Measurements from ENCODE around the gene MEI1. TPM values are rescaled to one million over a fixed set of nuclear protein-coding genes. Genes with fewer than 3 reads are reported as not detected.

The MEI1 gene
- total RNA-seq, 3 donors from 2014 or later (not counting 1 experiment from before 2014, with no cell fraction given) = 44.7 to 75.6 (median 50.3) TPM

DNA sequence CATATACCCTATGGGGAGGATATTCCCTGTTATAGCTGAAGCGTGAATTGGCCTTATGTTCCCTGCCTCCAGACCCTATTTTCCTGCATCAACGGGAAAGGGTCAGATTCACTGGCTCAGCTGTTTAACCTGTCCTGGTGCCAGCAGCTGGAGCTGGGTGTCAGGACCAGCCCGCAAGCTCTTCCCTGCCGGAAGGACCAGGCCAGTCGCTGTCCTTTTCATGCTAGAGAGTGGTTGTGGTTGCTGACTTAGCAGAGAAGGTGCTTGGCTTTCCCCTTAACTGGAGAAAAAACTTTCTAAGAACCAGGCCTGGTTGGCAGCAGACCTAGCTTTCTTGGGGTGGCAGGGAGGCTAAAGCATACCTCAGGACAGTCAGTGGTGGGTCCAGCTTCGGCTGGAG, 128.4 kb downstream of the MEI1 start:
- H3K4me1 ChIP-seq (ENCODE audit: control insufficient read depth, insufficient read depth, low read length) = peaks cover 7% of the 10 kb centered on the region
- no peaks in the 10 kb centered on the region for H3K36me3 Mint-ChIP-seq
- H3K27me3 ChIP-seq (ENCODE audit: control insufficient read depth, insufficient read depth, low read length) = no peaks in the 10 kb centered on the region
- ATAC-seq (no peak), DNase-seq (no peak)
- WGBS (ENCODE audit: insufficient coverage) = 93% methylated on average over 6 of the region's 6 CpGs
- no peaks in the 10 kb centered on the region for H3K27me3 Mint-ChIP-seq (ENCODE audit: low read depth in 2 of 2)
- H3K4me1 Mint-ChIP-seq = peaks cover 16 to 22% of the 10 kb centered on the region in 2 donors
- no peak overlapping the region for H3K4me3 ChIP-seq (ENCODE audit: low read length)
- TF ChIP-seq, protein P1, sequence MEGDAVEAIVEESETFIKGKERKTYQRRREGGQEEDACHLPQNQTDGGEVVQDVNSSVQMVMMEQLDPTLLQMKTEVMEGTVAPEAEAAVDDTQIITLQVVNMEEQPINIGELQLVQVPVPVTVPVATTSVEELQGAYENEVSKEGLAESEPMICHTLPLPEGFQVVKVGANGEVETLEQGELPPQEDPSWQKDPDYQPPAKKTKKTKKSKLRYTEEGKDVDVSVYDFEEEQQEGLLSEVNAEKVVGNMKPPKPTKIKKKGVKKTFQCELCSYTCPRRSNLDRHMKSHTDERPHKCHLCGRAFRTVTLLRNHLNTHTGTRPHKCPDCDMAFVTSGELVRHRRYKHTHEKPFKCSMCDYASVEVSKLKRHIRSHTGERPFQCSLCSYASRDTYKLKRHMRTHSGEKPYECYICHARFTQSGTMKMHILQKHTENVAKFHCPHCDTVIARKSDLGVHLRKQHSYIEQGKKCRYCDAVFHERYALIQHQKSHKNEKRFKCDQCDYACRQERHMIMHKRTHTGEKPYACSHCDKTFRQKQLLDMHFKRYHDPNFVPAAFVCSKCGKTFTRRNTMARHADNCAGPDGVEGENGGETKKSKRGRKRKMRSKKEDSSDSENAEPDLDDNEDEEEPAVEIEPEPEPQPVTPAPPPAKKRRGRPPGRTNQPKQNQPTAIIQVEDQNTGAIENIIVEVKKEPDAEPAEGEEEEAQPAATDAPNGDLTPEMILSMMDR (IDR thresholded peaks at IDR 0.05) = no peak
- no peaks in the 10 kb centered on the region for H3K9me3 ChIP-seq (ENCODE audit: control insufficient read depth, insufficient read depth, low read length)
- no peak overlapping the region for H3K4me3 Mint-ChIP-seq
- H3K27ac ChIP-seq (ENCODE audit: low read length) = no peak overlapping the region
- peak overlapping the region; percentile 99 for H3K27ac Mint-ChIP-seq
- H3K36me3 ChIP-seq (ENCODE audit: control insufficient read depth, insufficient read depth, low read length) = no peaks in the 10 kb centered on the region
- intact Hi-C loops (cut with micrococcal nuclease) = no loop called here
- no peaks in the 10 kb centered on the region for H3K9me3 Mint-ChIP-seq

DNA sequence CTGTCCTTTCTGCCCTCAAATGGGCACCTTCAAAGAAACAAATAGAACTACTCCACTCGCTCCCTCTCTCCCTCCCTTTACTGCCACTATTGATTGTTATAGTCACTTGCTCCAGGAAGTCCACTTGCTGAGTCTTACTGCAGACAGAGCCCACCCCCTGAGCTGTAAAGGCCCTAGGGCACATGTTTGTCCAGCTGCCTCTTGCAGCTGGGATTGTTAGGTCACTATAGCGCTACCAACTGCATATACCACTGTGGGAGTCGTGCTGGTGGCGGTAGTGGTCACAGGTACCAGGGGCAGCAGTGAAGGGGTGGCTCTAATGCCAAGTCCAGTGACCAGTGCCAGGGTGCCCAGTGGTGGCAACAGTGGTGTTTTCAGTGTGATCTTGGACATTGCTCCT, 129.2 kb downstream of the MEI1 start:
- intact Hi-C loops (cut with micrococcal nuclease) = no loop called here
- no peak overlapping the region for H3K4me3 Mint-ChIP-seq
- H3K4me3 ChIP-seq (ENCODE audit: low read length) = no peak overlapping the region

DNA sequence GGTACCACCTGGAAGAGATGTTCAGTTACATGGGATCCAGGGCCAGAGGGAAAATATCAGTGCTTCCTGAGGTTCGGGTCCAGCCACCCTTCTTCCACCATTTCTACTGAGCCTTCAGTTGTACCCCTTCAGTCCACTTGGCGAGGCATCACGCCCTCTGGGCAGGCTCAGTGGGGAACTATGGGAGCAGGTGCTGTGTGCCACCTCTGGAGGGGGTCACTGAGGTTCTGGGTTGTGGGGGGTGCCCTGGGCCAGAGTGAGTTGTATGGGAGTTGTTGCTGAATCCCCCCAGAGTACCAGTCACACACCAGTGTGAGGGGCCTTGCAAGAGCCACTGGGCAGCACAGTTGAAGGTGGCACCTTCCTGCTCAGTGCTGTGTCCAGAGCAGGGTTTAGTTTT, 130.9 kb downstream of the MEI1 start:
- intact Hi-C loops (cut with micrococcal nuclease) = no loop called here
- Histone ChIP-seq H3K36me3 (ENCODE audit: control insufficient read depth, insufficient read depth, low read length) (no peaks in the 10 kb centered on the region), H3K4me3 (ENCODE audit: low read length) (no peak overlapping the region), H3K27ac (ENCODE audit: low read length) (no peak overlapping the region), H3K4me1 (ENCODE audit: control insufficient read depth, insufficient read depth, low read length) (peaks cover 13% of the 10 kb centered on the region), H3K27me3 (ENCODE audit: control insufficient read depth, insufficient read depth, low read length) (no peaks in the 10 kb centered on the region), H3K9me3 (ENCODE audit: control insufficient read depth, insufficient read depth, low read length) (no peaks in the 10 kb centered on the region)
- ATAC-seq (no peak), DNase-seq (peak in 1 of 2 donors; percentile 52)
- Mint-ChIP-seq H3K27ac (peak overlapping the region; percentile 99), H3K27me3 (ENCODE audit: low read depth in 2 of 2) (no peaks in the 10 kb centered on the region), H3K9me3 (no peaks in the 10 kb centered on the region), H3K4me3 (peak overlapping the region; percentile 2), H3K36me3 (no peaks in the 10 kb centered on the region), H3K4me1 (peaks cover 24 to 29% of the 10 kb centered on the region in 2 donors)
- WGBS (ENCODE audit: insufficient coverage) = 98% methylated on average over 3 of the region's 3 CpGs
- TF ChIP-seq, protein P1 (IDR thresholded peaks at IDR 0.05) = no peak

More for the DNA sequence above, 129.2 kb downstream of the MEI1 start:
- H3K36me3 ChIP-seq (ENCODE audit: control insufficient read depth, insufficient read depth, low read length) = no peaks in the 10 kb centered on the region
- no peaks in the 10 kb centered on the region for H3K9me3 ChIP-seq (ENCODE audit: control insufficient read depth, insufficient read depth, low read length)
- Mint-ChIP-seq H3K27ac (peak overlapping the region; percentile 99), H3K9me3 (no peaks in the 10 kb centered on the region), H3K4me1 (peaks cover 13 to 20% of the 10 kb centered on the region in 2 donors), H3K27me3 (ENCODE audit: low read depth in 2 of 2) (no peaks in the 10 kb centered on the region), H3K36me3 (no peaks in the 10 kb centered on the region)
- DNase-seq = no peak
- no peaks in the 10 kb centered on the region for H3K27me3 ChIP-seq (ENCODE audit: control insufficient read depth, insufficient read depth, low read length)
- TF ChIP-seq, protein P1 (IDR thresholded peaks at IDR 0.05) = no peak
- no peak for ATAC-seq
- H3K4me1 ChIP-seq (ENCODE audit: control insufficient read depth, insufficient read depth, low read length) = peaks cover 7% of the 10 kb centered on the region
- WGBS (ENCODE audit: insufficient coverage) = 98% methylated on average over 4 of the region's 4 CpGs
- H3K27ac ChIP-seq (ENCODE audit: low read length) = no peak overlapping the region

DNA sequence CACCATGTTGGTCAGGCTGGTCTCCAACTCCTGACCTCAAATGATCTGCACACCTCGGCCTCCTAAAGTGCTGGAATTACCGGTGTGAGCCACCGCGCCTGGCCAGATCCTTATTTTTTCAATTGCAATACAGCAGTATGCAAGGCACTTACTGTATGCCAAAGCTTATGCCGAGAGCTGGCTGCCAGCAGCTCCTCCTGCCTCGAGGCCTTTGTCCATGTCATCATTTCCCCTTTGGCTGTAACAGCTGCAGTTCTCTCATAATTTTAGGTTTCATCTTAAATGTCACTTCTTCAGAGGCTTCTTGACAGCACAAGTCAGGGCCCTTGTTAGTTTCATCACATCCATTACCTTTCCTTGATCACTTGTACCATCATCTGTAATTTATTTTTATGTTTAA, 132.1 kb downstream of the MEI1 start:
- no peaks in the 10 kb centered on the region for H3K27me3 Mint-ChIP-seq (ENCODE audit: low read depth in 2 of 2)
- TF ChIP-seq, protein P1 (IDR thresholded peaks at IDR 0.05) = no peak
- Histone ChIP-seq H3K27me3 (ENCODE audit: control insufficient read depth, insufficient read depth, low read length) (no peaks in the 10 kb centered on the region), H3K4me3 (ENCODE audit: low read length) (no peak overlapping the region), H3K4me1 (ENCODE audit: control insufficient read depth, insufficient read depth, low read length) (peaks cover 13% of the 10 kb centered on the region), H3K36me3 (ENCODE audit: control insufficient read depth, insufficient read depth, low read length) (peaks cover 3% of the 10 kb centered on the region), H3K27ac (ENCODE audit: low read length) (peak overlapping the region; percentile 100), H3K9me3 (ENCODE audit: control insufficient read depth, insufficient read depth, low read length) (no peaks in the 10 kb centered on the region)
- H3K4me1 Mint-ChIP-seq = peaks cover 25 to 36% of the 10 kb centered on the region in 2 donors
- H3K4me3 Mint-ChIP-seq = peak overlapping the region; percentile 66
- H3K27ac Mint-ChIP-seq = peak overlapping the region; percentile 99
- intact Hi-C loops (cut with micrococcal nuclease) = no loop called here
- ATAC-seq = no peak
- peak in 1 of 2 donors; percentile 34 for DNase-seq
- no peaks in the 10 kb centered on the region for H3K9me3 Mint-ChIP-seq
- no peaks in the 10 kb centered on the region for H3K36me3 Mint-ChIP-seq
- WGBS (ENCODE audit: insufficient coverage) = 77% methylated on average over 6 of the region's 6 CpGs
